Subcutaneous adipose tissue (tissue), 4 donors: Measurements from ENCODE around the gene ADAMTS14. TPM values are rescaled to one million over a fixed set of nuclear protein-coding genes. Genes with fewer than 3 reads are reported as not detected.

ENCODE experiments used
- CTCF ChIP-seq: fragments of 450-650 bp; IDR thresholded peaks from one replicate; pipeline ENCODE4 v1.5.1; 2016; ENCODE audit warnings: low read depth, mild to moderate bottlenecking, control low read depth, antibody characterized with exemption, moderate library complexity
- total RNA-seq, 4 donors: library from RNA; depleted of rRNA; stranded (reverse); fragments of >200 nt; gene quantifications; one replicate each; pipeline ENCODE4 v1.1.0, GENCODE V29; 2016

Gene ADAMTS14
- total RNA-seq, 4 donors from 2014 or later, result not detected

DNA sequence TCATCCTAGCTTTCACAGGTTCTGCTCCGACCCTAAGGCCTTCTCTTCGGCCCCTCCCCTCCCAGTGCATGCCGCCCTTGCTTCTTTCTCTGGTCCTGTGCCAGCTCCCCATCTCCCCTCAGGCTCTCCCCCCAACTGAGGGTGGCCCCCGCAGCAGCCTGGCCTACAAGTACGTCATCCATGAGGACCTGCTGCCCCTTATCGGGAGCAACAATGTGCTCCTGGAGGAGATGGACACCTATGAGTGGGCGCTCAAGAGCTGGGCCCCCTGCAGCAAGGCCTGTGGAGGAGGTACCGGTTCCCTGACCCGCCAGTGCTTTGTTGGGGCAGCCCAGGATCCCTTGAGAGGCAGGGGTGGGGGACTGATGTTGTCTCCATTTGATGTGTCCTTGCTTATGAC is 79.0 kb downstream of the ADAMTS14 start:
- TF ChIP-seq CTCF, result no peak

DNA sequence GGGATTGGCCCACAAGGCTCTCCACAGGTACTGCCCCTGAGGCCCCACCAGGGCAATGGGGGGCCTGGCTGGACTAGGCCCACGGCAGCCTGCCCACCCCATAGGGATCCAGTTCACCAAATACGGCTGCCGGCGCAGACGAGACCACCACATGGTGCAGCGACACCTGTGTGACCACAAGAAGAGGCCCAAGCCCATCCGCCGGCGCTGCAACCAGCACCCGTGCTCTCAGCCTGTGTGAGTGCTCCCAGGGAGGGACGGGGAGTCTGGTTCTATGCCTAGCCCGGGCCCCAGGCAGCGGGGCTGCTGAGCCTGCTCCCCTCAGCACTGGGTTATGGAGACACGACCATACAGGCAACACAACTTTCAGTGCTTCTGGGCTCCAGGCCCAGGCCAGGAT is 79.7 kb downstream of the ADAMTS14 start:
- TF ChIP-seq CTCF, result no peak

DNA sequence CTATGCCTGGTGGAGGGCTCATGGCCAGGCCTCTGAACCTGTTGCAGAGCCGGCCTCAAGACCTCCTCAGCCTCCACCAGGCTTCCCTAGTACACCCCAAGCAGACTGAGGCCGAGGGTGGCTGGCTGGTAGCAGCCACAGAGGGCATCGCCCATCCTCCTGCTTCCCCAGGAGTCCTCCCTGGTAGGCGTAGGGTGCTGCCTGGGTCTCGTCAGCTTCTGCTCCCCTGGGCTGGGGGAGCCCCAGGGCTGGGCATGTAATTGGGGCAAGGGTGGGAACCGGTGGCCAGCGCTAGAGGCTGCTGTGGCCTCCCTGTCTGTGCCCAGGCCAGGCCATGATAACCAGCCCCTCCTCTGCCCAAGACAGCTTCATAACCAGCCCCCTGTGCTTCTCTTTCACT is 80.3 kb downstream of the ADAMTS14 start:
- TF ChIP-seq CTCF, result no peak

DNA sequence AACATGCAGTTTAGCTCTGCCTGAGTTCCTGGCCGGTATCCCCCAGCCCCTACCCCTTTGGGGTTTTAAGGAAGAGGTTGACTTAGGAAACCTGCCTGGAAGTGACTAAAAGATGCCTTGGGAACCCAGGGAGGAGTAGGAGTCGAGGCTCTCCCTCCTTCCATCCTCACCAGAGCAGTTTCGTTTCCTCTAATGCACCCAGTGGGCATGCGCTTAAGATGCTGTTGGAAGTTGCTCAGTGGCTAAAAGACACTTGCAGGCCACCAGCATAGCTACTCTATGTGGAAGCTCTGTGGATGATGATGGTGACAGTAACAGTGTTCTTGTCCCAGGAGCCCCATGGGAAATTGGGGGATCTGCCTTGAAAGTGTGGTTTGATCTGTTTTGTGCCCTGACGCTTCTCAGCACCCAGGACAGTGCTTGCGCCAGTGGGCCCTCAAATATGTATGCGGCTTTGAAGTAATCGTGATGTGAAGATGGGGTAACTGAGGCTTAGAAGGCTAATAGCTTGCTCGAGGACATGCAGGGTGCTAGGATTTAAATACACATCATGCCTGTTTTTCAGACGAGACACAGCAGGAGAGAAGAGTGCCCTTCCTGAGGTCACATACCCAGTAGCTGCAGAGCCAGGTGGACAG is 80.8 kb downstream of the ADAMTS14 start:
- no peak for TF ChIP-seq CTCF

DNA sequence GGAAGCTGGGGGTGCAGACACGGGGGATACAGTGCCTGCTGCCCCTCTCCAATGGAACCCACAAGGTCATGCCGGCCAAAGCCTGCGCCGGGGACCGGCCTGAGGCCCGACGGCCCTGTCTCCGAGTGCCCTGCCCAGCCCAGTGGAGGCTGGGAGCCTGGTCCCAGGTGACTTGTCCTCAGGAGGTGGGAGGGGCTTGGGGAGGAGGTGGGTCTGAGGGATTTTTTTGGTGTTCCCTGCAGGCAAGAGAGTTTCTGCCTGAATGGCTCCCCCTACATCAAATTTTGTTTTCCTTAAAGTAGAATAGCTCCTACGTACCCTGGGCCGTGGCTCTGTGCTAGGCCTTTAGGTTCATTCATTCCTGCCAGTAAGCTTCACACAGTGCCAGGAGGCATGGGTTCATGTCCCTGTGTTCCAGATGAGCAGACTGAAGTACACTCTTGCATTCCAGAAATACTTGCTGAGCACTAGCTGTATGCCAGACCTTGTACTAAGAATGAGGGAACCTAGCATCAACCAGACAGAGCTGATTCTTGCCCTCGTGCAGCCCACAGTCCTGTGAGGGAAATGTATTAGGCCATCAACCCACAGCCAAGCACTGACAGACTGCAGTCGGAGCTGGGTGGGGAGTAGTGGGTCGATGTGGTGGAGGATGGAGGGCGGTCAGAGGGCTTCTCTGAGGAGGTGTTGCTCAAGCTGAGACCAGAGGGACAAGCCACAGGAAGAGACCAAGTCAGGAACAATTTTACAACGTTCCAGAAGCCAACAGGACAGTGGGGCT is 81.7 kb downstream of the ADAMTS14 start:
- TF ChIP-seq CTCF, result no peak

- no peak for TF ChIP-seq CTCF
These were observed 84.5 kb downstream of the ADAMTS14 start for GRCh38 chr10:70756700-70757360.

GRCh38 chr10:70757856-70758255 is 85.5 kb downstream of the ADAMTS14 start:
- TF ChIP-seq CTCF, result no peak
